Endothelial cell of umbilical vein (primary cell): ENCODE measurements around the gene ZNF763. TPM values are rescaled to one million over a fixed set of nuclear protein-coding genes. Genes with fewer than 3 reads are reported as not detected.

ENCODE experiments used
- BruUV-seq: library from RNA; stranded (reverse); fragments of 400-500 nt; replicated peaks from 2 replicates; lab custom pipeline; 2021; lab: Mats Ljungman, UMichigan
- CTCF ChIA-PET: fragments of 300-600, 350-600 bp; sonication (Branson Sonifier 250); formaldehyde crosslinking; loops from one replicate; lab custom pipeline; 2021; ENCODE audit warnings: antibody characterized with exemption, inconsistent platforms; lab: Charles Lee
- POLR2A ChIA-PET: fragments of 300-600, 350-600 bp; sonication (Branson Sonifier 250); formaldehyde crosslinking; loops from one replicate; lab custom pipeline; 2021; ENCODE audit warnings: antibody characterized with exemption, inconsistent platforms; lab: Charles Lee
- DNase-seq: peaks from one replicate; pipeline ENCODE4 v3.0.0-alpha.2; 2011; ENCODE audit warnings: low read depth, low spot score
- FAIRE-seq: peaks from 2 replicates; lab custom pipeline; 2011; peaks lifted over from hg19 to GRCh38; lab: Jason Lieb, UNC
- H2AFZ ChIP-seq: 2 replicates; pipeline ENCODE4 v1.6.0; 2012; ENCODE audit warnings: low read depth, low read length, control low read depth, inconsistent platforms
- H3K27ac ChIP-seq: 2 replicates; pipeline ENCODE4 v1.5.1; 2011; ENCODE audit warnings: low read depth, mild to moderate bottlenecking, control low read depth, low read length, moderate library complexity; ENCODE audit not compliant: insufficient read depth
- H3K27me3 ChIP-seq, 2 experiments: 2 replicates each; pipeline versions ENCODE4 v1.6.0 to v1.6.1; 2011; ENCODE audit warnings: low read length in 2 of 2, mixed read lengths in 1 of 2; ENCODE audit not compliant: control insufficient read depth in 2 of 2, insufficient read depth in 2 of 2
- H3K36me3 ChIP-seq, 2 experiments: 2 replicates in 1 of 2; 3 replicates in 1 of 2; pipeline ENCODE4 v1.5.1; 2011; ENCODE audit warnings: low read length in 2 of 2, mild to moderate bottlenecking in 1 of 2, moderate library complexity in 1 of 2; ENCODE audit not compliant: control insufficient read depth in 2 of 2, insufficient read depth in 2 of 2; ENCODE audit errors: extremely low read depth in 1 of 2
- H3K4me1 ChIP-seq: 3 replicates; pipeline ENCODE4 v1.5.1; 2011; ENCODE audit warnings: mild to moderate bottlenecking, low read length; ENCODE audit not compliant: control insufficient read depth, insufficient read depth; ENCODE audit errors: extremely low read depth
- H3K4me2 ChIP-seq: 2 replicates; pipeline ENCODE4 v1.6.1; 2011; ENCODE audit warnings: low read length, control low read depth, mixed read lengths; ENCODE audit not compliant: insufficient read depth
- H3K4me3 ChIP-seq, 3 experiments: fragments of 200-600 bp in 1 of 3; sonication (generic), shearing (Covaris generic) in 1 of 3; replicated peaks in 1 of 3; 2 replicates each; pipeline ENCODE4 v1.5.1; 2011 to 2016; ENCODE audit warnings: control low read depth in 3 of 3, low read length in 3 of 3, mild to moderate bottlenecking in 2 of 3, inconsistent platforms in 1 of 3, low read depth in 1 of 3, moderate library complexity in 1 of 3; ENCODE audit not compliant: insufficient read depth in 1 of 3
- H3K79me2 ChIP-seq: 2 replicates; pipeline ENCODE4 v1.6.0; 2012; ENCODE audit warnings: low read length, inconsistent platforms; ENCODE audit not compliant: control insufficient read depth, insufficient read depth
- H3K9ac ChIP-seq: replicated peaks from 2 replicates; pipeline ENCODE3; 2011; ENCODE audit warnings: low read length, control low read depth; ENCODE audit not compliant: insufficient read depth; ENCODE audit errors: extremely low read depth
- H3K9me1 ChIP-seq: replicated peaks from 3 replicates; pipeline ENCODE4 v1.6.0; 2011; ENCODE audit warnings: mild to moderate bottlenecking, low read length; ENCODE audit not compliant: control insufficient read depth, insufficient read depth; ENCODE audit errors: extremely low read depth
- H3K9me3 ChIP-seq: replicated peaks from 2 replicates; pipeline ENCODE4 v1.5.1; 2012; ENCODE audit warnings: low read length, inconsistent platforms; ENCODE audit not compliant: control insufficient read depth, insufficient read depth
- H4K20me1 ChIP-seq: replicated peaks from 2 replicates; pipeline ENCODE3; 2011; ENCODE audit warnings: mild to moderate bottlenecking, low read length; ENCODE audit not compliant: control insufficient read depth, insufficient read depth; ENCODE audit errors: extremely low read depth
- CTCF ChIP-seq, 2 donors: IDR thresholded peaks; 1 replicate in 1 of 2; 2 replicates in 1 of 2; pipeline ENCODE4 v1.5.1; 2011; ENCODE audit warnings: low read length in 2 of 2, mild to moderate bottlenecking in 2 of 2, moderate library complexity in 2 of 2, control low read depth in 1 of 2, inconsistent platforms in 1 of 2, low read depth in 1 of 2; ENCODE audit not compliant: insufficient read depth in 1 of 2; ENCODE audit errors: extremely low read depth in 1 of 2
- EZH2 ChIP-seq: IDR thresholded peaks from 2 replicates; pipeline ENCODE4 v1.6.1; 2012; ENCODE audit warnings: borderline replicate concordance, low read depth, mild to moderate bottlenecking, moderate library complexity, low read length, inconsistent platforms; ENCODE audit not compliant: severe bottlenecking
- FOS ChIP-seq: IDR thresholded peaks from 2 replicates; pipeline ENCODE4 v1.6.1; 2011; ENCODE audit warnings: mild to moderate bottlenecking, low read length, moderate library complexity, borderline replicate concordance; ENCODE audit not compliant: insufficient read depth
- GATA2 ChIP-seq: IDR thresholded peaks from 2 replicates; pipeline ENCODE4 v1.7.0; 2011; ENCODE audit warnings: low read depth, mild to moderate bottlenecking, moderate library complexity, mixed read lengths, low read length; ENCODE audit not compliant: insufficient read length, insufficient read depth
- JUN ChIP-seq: IDR thresholded peaks from 2 replicates; pipeline ENCODE4 v1.6.1; 2011; ENCODE audit warnings: borderline replicate concordance, low read depth; ENCODE audit not compliant: insufficient read length, insufficient read depth
- MAX ChIP-seq: IDR thresholded peaks from 2 replicates; pipeline ENCODE4 v1.6.1; 2011; ENCODE audit not compliant: insufficient read depth, insufficient read length
- MYC ChIP-seq: IDR thresholded peaks from one replicate; pipeline ENCODE4 v1.6.1; 2011; ENCODE audit warnings: mild to moderate bottlenecking, low read depth, low read length
- POLR2A ChIP-seq: IDR thresholded peaks from 2 replicates; pipeline ENCODE4 v1.6.1; 2012; ENCODE audit warnings: low read depth, mild to moderate bottlenecking, control low read depth, low read length
- POLR2AphosphoS5 ChIP-seq: IDR thresholded peaks from 2 replicates; pipeline ENCODE4 v1.6.1; 2012; ENCODE audit warnings: low read depth, mild to moderate bottlenecking, control low read depth, low read length, moderate library complexity; ENCODE audit not compliant: insufficient read depth
- dilution Hi-C: fragments of 300-500 bp; cut with MboI; formaldehyde crosslinking; loops from one replicate; pipeline ENCODE4 v1.15.0; 2019; ENCODE audit warnings: low sequenced_read_pairs; ENCODE audit not compliant: extremely low pct_ligation_motif_present
- intact Hi-C: fragments of 100-400 bp; cut with micrococcal nuclease; formaldehyde crosslinking; loops from one replicate; pipeline ENCODE4 v1.10.0; 2022
- polyA plus RNA-seq, 4 experiments: library from polyadenylated mRNA; depleted of rRNA in 3 of 4; stranded (reverse) in 3 of 4; unstranded in 1 of 4; fragments of >200 nt; gene quantifications; 2 replicates each; pipeline versions ENCODE4 v1.2.1 to v1.2.3, GENCODE V29; 2011 to 2012; ENCODE audit warnings: missing spikeins in 1 of 4
- total RNA-seq: library from RNA; stranded (reverse); gene quantifications from 2 replicates; pipeline ENCODE4 v1.2.3, GENCODE V29; 2021

The ZNF763 gene
- total and polyA plus RNA-seq, 2 donors (not counting 3 experiments of a cell fraction or from before 2014, with no cell fraction given), result 0.17 to 0.77 TPM

GRCh38 chr19:12000152-12000981, 35.5 kb downstream of the ZNF763 start:
- no peak for FAIRE-seq
- H3K27ac ChIP-seq, result no peak overlapping the region
- intact Hi-C loops (no loop called here), dilution Hi-C loops (no loop called here)
- H3K4me3 ChIP-seq, result no peak overlapping the region
- POLR2A ChIA-PET, result no interaction called here
- CTCF ChIA-PET, result no interaction called here
- no peak for DNase-seq
- H3K9me1 ChIP-seq, result no peaks in the 10 kb centered on the region
- TF ChIP-seq POLR2A (no peak), EZH2 (no peak), JUN (no peak), POLR2AphosphoS5 (no peak), FOS (no peak), CTCF (IDR thresholded peaks at IDR 0.05; ENCODE audit: extremely low read depth in 1 of 2, insufficient read depth in 1 of 2, low read depth in 1 of 2, low read length in 2 of 2) (no peak), MYC (no peak), MAX (no peak), GATA2 (no peak)
- peaks cover 0 to 2% of the 10 kb centered on the region in 2 experiments for H3K36me3 ChIP-seq
- H3K9ac ChIP-seq, result no peak overlapping the region
- no peaks in the 10 kb centered on the region for H3K9me3 ChIP-seq
- no peaks in the 10 kb centered on the region for H3K79me2 ChIP-seq
- BruUV-seq, result no TSS peak
- H4K20me1 ChIP-seq, result no peaks in the 10 kb centered on the region
- H3K27me3 ChIP-seq, result no peaks in the 10 kb centered on the region
- H2AFZ ChIP-seq, result no peak overlapping the region
- no peak overlapping the region for H3K4me2 ChIP-seq
- H3K4me1 ChIP-seq, result no peaks in the 10 kb centered on the region
